ENCODE measurements around the gene TYMP.

The TYMP gene

DNA sequence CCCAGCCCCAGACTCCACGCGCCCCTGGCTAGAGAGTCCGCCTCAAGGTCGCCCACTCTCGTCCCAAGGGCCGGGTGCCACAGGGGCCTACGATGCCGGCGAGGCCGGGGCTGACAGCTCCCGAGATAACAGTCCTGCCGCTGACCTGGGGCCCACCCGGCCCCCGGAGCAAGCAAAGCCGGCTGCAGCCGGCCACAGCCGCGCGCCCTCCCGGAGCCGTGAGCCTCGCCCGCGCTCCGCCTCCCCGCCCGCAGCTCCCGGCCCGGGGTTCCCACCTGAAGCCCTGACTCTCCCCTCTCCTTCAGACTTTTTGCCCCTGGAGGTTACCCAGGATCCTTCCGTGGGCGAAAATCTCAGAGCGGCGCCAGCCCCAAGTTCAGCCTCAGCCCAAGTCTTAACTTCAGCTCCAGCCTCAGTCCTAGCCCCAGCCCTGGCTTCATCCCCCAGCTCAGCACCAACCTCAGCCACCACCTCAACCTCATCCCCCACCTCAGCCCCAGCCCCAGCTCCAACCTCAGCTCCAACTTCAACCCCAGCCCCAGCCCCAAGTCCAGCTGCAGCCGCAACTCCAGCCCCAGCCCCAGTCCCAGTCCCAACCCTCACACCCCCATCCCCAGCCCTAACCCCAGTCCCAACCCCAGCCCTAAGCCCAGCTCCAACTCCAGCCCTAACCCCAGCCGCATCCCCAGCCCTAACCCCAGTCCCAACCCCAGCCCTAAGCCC, 17.6 kb upstream of the TYMP start:
- TF ChIP-seq, protein P1, sequence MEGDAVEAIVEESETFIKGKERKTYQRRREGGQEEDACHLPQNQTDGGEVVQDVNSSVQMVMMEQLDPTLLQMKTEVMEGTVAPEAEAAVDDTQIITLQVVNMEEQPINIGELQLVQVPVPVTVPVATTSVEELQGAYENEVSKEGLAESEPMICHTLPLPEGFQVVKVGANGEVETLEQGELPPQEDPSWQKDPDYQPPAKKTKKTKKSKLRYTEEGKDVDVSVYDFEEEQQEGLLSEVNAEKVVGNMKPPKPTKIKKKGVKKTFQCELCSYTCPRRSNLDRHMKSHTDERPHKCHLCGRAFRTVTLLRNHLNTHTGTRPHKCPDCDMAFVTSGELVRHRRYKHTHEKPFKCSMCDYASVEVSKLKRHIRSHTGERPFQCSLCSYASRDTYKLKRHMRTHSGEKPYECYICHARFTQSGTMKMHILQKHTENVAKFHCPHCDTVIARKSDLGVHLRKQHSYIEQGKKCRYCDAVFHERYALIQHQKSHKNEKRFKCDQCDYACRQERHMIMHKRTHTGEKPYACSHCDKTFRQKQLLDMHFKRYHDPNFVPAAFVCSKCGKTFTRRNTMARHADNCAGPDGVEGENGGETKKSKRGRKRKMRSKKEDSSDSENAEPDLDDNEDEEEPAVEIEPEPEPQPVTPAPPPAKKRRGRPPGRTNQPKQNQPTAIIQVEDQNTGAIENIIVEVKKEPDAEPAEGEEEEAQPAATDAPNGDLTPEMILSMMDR (IDR thresholded peaks at IDR 0.05; ENCODE audit: control extremely low read depth, extremely low read depth, low read depth, missing control alignments): no peak
- peak; percentile 28 for DNase-seq (ENCODE audit: extremely low spot score)
- CTCF ChIA-PET: interaction anchor here (1.2 to 16.1 kb wide), 6 partner anchors 10 to 73 kb away, joined by 4 to 136 read pairs (median 9); partner anchors contain the start of genes SCO2, SYCE3 and TYMP
- POLR2A ChIA-PET: interaction anchor here (0.5 kb wide), 1 partner anchor 71 kb away, joined by 3 read pairs; no protein-coding TSS in a partner anchor

DNA sequence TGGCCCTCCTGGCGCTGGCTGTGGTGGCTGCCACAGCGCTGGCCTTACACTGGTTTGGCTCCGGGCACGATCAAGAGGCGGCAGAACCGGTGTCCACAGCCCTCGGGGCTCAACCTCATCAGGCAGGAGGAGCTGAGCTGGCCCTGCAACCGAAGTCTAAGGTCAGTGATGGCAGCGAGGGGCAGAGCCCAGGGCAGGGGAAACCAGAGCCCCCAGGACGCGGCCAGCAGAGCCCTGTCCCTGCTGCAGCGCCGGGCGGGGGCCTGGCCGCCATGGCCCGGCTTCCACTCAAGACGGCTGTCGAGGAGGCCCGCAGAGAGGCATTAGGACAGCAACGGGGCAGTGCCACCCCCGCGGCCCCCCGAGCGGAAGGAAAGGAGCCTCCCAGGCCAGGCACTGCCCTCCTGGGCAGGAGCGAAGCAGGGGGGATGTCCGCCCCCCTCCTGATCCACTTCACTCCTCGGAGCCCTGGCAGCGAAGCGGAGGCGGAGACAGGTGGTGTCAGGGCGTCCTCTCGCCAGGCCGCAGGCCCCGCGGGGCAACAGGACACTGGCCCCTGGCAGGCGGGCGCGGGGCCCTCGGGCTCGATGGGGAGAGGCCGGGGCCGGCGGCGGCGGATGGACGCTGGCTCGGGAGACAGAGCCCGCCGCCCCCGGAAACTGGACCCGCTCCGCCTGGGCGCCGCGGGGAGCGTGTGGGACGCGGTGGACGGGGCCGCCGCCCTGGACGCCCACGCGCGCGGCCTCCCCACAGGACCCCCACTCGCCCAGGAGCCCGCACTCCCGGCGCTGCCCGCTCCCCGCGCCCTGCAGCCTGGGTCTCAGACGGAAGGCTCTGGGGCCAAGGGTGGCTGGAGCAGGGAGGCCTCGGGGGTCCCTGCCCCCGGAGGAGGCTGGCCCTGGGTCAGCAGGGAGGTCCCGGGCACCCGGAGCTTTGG, 16.8 kb upstream of the TYMP start:
- ChIA-PET POLR2A (interaction anchor here (1.2 kb wide), 1 partner anchor 21 kb away, joined by 3 read pairs; the partner anchor contains the start of gene SCO2), CTCF (interaction anchor here (1.1 to 16.1 kb wide), 6 partner anchors 11 to 20 kb away, joined by 3 to 136 read pairs (median 12); partner anchors contain the start of genes SCO2, SYCE3 and TYMP)
- peak; percentile 8 for DNase-seq (ENCODE audit: extremely low spot score)
- TF ChIP-seq, protein P1 (IDR thresholded peaks at IDR 0.05; ENCODE audit: control extremely low read depth, extremely low read depth, low read depth, missing control alignments): no peak

DNA sequence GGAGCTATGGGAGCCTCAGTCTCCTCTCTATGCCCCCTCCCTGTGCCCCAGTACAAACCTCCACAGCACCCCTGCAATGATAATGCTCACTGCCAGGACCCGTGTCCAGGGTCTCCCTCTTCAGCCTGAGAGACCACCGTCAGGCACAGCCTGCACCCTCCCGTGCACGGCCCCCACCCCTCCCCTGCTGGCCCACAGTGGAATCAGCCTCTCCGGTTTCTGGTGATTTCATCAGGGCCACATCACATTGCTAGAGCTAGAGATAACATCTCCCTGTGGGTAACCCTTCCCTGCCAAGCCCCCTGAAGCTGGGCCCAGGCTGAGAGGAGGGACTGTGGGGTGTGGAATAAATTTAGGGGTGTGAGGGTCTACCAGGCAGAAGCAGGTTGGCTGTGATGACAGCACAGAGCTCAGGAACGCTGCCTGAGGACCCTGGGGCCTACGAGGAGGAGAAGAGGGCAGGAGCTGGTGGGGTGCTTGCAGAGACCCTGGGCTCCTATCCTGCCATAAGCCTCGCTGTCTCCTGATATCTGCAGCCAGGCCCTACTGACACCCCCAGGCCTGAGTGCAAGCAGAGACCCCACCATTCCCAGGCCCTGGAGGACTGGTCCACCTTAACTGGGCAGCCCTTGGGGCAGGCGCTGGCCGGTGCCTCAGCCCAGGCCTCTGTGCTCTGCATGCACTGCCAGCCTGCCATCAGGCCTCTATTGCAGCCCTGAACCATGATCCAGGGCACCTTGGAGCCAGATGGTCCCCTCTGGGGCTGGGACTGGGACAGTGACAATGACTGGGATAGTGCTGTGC, 15.9 kb upstream of the TYMP start, which contains the start of gene KLHDC7B:
Gene KLHDC7B (plus strand): TSS at position 378 of the 804 bp plus-strand sequence. CDS start 345 bp downstream, at position 723.
- ChIA-PET POLR2A (interaction anchor here (1.2 kb wide), 1 partner anchor 20 kb away, joined by 3 read pairs; the partner anchor contains the start of gene SCO2), CTCF (interaction anchor here (1.1 to 16.1 kb wide), 5 partner anchors 13 to 75 kb away, joined by 3 to 136 read pairs (median 6); partner anchors contain the start of genes SCO2, SYCE3 and TYMP)
- TF ChIP-seq, protein P1 (IDR thresholded peaks at IDR 0.05; ENCODE audit: control extremely low read depth, extremely low read depth, low read depth, missing control alignments): no peak
- peak; percentile 26 for DNase-seq (ENCODE audit: extremely low spot score)

DNA sequence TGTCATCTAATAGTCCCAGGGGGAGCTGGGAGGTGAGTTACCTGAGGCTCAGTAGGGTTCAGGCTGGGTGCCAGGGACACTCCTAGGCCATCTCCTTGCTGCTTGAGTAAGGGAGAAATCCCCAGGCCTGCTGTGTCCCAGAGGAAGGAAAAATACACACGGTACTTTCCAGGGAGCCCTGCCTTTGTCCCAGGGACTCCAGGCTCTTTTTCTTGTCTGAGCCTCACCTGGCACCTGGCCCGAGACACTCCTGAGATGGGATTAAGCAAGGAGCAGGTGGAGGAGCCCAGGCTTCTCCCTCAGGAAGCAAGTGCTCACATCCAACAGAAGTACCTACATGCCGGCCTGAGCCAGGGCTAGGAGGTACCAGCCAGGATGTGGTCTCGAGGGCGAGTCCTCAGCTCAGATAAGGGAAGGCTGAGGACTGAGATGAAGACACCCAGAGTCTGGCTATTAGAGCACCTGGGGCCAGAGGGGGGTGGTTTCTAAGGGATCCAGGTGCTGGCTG, 15.0 kb upstream of the TYMP start:
- DNase-seq (ENCODE audit: extremely low spot score): peak; percentile 23
- TF ChIP-seq, protein P1 (IDR thresholded peaks at IDR 0.05; ENCODE audit: control extremely low read depth, extremely low read depth, low read depth, missing control alignments): no peak
- POLR2A ChIA-PET: no interaction called here
- CTCF ChIA-PET: interaction anchor here (1.0 to 16.1 kb wide), 4 partner anchors 11 to 76 kb away, joined by 3 to 136 read pairs (median 9); partner anchors contain the start of genes SCO2, SYCE3 and TYMP

DNA sequence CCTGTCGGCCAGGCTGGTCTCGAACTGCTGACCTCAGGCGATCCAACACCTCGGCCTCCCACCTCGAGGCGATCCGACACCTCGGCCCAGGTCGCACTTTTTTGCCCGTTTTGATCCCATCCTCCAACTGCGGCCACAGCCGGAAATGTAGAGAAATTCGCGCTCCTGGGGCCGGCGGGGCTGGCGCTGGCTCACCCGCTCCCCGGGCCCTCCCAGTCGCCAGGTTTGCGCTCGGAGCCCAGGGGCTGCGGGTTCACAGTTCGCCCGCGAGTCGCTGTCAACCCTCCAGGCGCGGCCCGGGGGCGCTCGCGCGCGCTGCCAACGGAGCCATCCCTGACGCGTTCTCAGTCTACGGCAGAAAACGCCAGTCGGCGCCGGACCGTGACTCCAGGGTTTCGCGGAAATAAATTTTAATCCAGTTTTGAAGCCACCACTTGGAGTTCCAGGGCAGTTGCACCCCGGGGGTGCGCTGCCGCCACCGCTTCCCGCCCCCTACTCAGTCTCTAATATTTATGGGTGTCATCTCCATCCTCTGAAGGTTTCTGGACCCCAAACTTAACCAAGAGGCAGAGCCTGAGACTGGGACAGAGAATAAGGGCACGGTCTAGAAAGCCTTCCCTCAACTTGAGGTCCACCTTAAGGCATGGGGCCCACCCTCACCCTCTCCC, 14.4 kb upstream of the TYMP start:
- peak; percentile 78 for DNase-seq (ENCODE audit: extremely low spot score)
- TF ChIP-seq, protein P1 (IDR thresholded peaks at IDR 0.05; ENCODE audit: control extremely low read depth, extremely low read depth, low read depth, missing control alignments): peak; percentile 73
- POLR2A ChIA-PET: no interaction called here
- CTCF ChIA-PET: interaction anchor here (1.0 to 16.1 kb wide), 4 partner anchors 12 to 77 kb away, joined by 3 to 136 read pairs (median 9); partner anchors contain the start of genes SCO2, SYCE3 and TYMP

Measured in GM10248 (cell line).